ENCODE measurements around the gene TNMD.

Gene TNMD

GRCh38 chrX:100642290-100642689, 57.6 kb downstream of the TNMD start:
- Histone ChIP-seq H3K9me3 (ENCODE audit: severe bottlenecking) (no peaks in the 10 kb centered on the region), H3K36me3 (ENCODE audit: low read depth) (no peaks in the 10 kb centered on the region), H3K4me3 (ENCODE audit: severe bottlenecking) (no peak overlapping the region), H3K27ac (ENCODE audit: poor library complexity, severe bottlenecking) (peak overlapping the region; percentile 80), H3K4me1 (ENCODE audit: insufficient read depth, poor library complexity, severe bottlenecking) (peaks cover 30% of the 10 kb centered on the region), H3K27me3 (ENCODE audit: insufficient read depth, poor library complexity, severe bottlenecking) (no peaks in the 10 kb centered on the region)
- ATAC-seq (ENCODE audit: low read depth) (no peak), DNase-seq (ENCODE audit: low spot score) (no peak)
- TF ChIP-seq, protein P1, sequence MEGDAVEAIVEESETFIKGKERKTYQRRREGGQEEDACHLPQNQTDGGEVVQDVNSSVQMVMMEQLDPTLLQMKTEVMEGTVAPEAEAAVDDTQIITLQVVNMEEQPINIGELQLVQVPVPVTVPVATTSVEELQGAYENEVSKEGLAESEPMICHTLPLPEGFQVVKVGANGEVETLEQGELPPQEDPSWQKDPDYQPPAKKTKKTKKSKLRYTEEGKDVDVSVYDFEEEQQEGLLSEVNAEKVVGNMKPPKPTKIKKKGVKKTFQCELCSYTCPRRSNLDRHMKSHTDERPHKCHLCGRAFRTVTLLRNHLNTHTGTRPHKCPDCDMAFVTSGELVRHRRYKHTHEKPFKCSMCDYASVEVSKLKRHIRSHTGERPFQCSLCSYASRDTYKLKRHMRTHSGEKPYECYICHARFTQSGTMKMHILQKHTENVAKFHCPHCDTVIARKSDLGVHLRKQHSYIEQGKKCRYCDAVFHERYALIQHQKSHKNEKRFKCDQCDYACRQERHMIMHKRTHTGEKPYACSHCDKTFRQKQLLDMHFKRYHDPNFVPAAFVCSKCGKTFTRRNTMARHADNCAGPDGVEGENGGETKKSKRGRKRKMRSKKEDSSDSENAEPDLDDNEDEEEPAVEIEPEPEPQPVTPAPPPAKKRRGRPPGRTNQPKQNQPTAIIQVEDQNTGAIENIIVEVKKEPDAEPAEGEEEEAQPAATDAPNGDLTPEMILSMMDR (IDR thresholded peaks at IDR 0.05; ENCODE audit: poor library complexity, severe bottlenecking): no peak

DNA sequence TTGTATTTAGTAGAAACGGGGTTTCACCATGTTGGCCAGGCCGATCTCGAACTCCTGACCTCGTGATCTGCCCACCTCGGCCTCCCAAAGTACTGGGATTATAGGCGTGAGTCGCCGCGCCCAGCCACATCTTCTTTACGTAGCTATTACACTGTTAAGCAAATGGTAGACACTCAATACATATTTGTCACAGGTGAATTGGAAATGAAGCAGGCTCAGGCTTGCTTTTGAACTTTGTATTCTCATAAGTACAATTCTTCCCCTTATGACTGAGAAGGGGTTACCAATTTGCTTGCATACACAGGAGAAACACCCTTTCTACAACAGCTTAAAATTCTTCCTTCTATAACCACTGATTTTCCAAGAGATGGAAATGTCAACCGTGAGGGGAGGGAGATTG, 58.5 kb downstream of the TNMD start:
- Histone ChIP-seq H3K36me3 (ENCODE audit: low read depth) (no peaks in the 10 kb centered on the region), H3K4me1 (ENCODE audit: insufficient read depth, poor library complexity, severe bottlenecking) (peaks cover 30% of the 10 kb centered on the region), H3K27me3 (ENCODE audit: insufficient read depth, poor library complexity, severe bottlenecking) (no peaks in the 10 kb centered on the region), H3K4me3 (ENCODE audit: severe bottlenecking) (no peak overlapping the region), H3K9me3 (ENCODE audit: severe bottlenecking) (no peaks in the 10 kb centered on the region), H3K27ac (ENCODE audit: poor library complexity, severe bottlenecking) (peak overlapping the region; percentile 80)
- DNase-seq (ENCODE audit: low spot score) (no peak), ATAC-seq (ENCODE audit: low read depth) (peak; percentile 24; the same call in 2 of the 3 replicates)
- TF ChIP-seq, protein P1 (IDR thresholded peaks at IDR 0.05; ENCODE audit: poor library complexity, severe bottlenecking): no peak

GRCh38 chrX:100643956-100644860, 59.5 kb downstream of the TNMD start, which contains the start of gene SRPX2:
Gene SRPX2, plus strand, starts transcription at chrX:100644199. Its CDS starts 2,124 bp downstream, at chrX:100646323.
- H3K4me3 ChIP-seq (ENCODE audit: severe bottlenecking): peak within 1 kb of the TSS; percentile 21
- DNase-seq (ENCODE audit: low spot score) (peak; percentile 68), ATAC-seq (ENCODE audit: low read depth) (peak; percentile 90)
- H3K27me3 ChIP-seq (ENCODE audit: insufficient read depth, poor library complexity, severe bottlenecking): no peaks in the 10 kb centered on the region
- TF ChIP-seq, protein P1 (IDR thresholded peaks at IDR 0.05; ENCODE audit: poor library complexity, severe bottlenecking): no peak
- no peaks in the 10 kb centered on the region for H3K9me3 ChIP-seq (ENCODE audit: severe bottlenecking)
- H3K4me1 ChIP-seq (ENCODE audit: insufficient read depth, poor library complexity, severe bottlenecking): peaks cover 30% of the 10 kb centered on the region
- H3K27ac ChIP-seq (ENCODE audit: poor library complexity, severe bottlenecking): peak within 1 kb of the TSS; percentile 80
- H3K36me3 ChIP-seq (ENCODE audit: low read depth): no peaks in the 10 kb centered on the region

DNA sequence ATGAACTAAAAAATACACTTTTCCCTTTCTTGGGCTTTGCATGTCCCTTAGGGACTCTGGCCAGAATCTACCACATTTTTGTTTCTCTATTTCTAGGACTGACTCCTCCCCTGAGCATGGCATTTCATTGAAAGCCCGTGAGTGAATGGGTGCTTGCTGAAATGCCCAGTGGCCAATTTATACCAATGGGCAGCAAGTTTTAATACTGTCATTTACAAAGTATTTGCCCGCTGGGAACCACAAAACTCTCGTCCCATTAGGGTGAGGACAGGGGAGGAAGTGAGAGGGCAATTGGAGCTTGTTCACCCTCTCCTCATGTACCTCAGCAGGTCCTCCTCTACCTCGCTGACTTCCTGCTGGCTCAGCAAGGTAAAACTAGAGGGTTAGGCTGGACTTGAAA, 60.4 kb downstream of the TNMD start:
- TF ChIP-seq, protein P1 (IDR thresholded peaks at IDR 0.05; ENCODE audit: poor library complexity, severe bottlenecking): no peak
- Histone ChIP-seq H3K4me1 (ENCODE audit: insufficient read depth, poor library complexity, severe bottlenecking) (peaks cover 30% of the 10 kb centered on the region), H3K9me3 (ENCODE audit: severe bottlenecking) (no peaks in the 10 kb centered on the region), H3K36me3 (ENCODE audit: low read depth) (no peaks in the 10 kb centered on the region), H3K4me3 (ENCODE audit: severe bottlenecking) (peak overlapping the region; percentile 21), H3K27me3 (ENCODE audit: insufficient read depth, poor library complexity, severe bottlenecking) (no peaks in the 10 kb centered on the region), H3K27ac (ENCODE audit: poor library complexity, severe bottlenecking) (peak overlapping the region; percentile 80)
- ATAC-seq (ENCODE audit: low read depth) (no peak; the same call in 1 of the 3 replicates), DNase-seq (ENCODE audit: low spot score) (no peak)

DNA sequence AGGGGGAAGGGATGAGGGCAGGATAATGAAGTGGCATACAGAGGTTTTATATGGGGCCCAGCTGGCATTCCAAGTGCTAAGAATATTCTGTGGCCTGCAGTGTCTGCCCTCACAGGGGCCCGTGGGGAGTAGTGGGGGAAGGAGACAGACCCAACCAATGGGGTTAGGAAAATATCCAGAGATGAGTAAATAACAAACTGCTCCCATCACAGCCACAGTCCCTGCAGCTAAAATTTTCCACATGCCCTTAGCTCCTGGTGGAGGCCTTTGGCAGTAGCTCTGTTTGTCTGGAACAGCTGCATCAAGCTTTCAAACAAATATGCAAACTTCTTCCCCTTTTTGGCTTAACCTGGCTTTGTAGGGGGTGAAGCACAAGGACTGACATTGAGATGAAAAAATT, 62.4 kb downstream of the TNMD start:
- Histone ChIP-seq H3K4me1 (ENCODE audit: insufficient read depth, poor library complexity, severe bottlenecking) (peaks cover 23% of the 10 kb centered on the region), H3K36me3 (ENCODE audit: low read depth) (no peaks in the 10 kb centered on the region), H3K27me3 (ENCODE audit: insufficient read depth, poor library complexity, severe bottlenecking) (no peaks in the 10 kb centered on the region), H3K4me3 (ENCODE audit: severe bottlenecking) (no peak overlapping the region), H3K9me3 (ENCODE audit: severe bottlenecking) (no peaks in the 10 kb centered on the region), H3K27ac (ENCODE audit: poor library complexity, severe bottlenecking) (no peak overlapping the region)
- DNase-seq (ENCODE audit: low spot score): no peak
- TF ChIP-seq, protein P1 (IDR thresholded peaks at IDR 0.05; ENCODE audit: poor library complexity, severe bottlenecking): no peak
- ATAC-seq (ENCODE audit: low read depth): no peak
